Stimulated activated naive CD4-positive, alpha-beta T cell (primary cell): ENCODE measurements around the gene IL36G.

Experiments
- DNase-seq, 6 experiments: peaks; one replicate each; lab custom pipeline; 2025; lab: John Stamatoyannopoulos, UW

IL36G gene

DNA sequence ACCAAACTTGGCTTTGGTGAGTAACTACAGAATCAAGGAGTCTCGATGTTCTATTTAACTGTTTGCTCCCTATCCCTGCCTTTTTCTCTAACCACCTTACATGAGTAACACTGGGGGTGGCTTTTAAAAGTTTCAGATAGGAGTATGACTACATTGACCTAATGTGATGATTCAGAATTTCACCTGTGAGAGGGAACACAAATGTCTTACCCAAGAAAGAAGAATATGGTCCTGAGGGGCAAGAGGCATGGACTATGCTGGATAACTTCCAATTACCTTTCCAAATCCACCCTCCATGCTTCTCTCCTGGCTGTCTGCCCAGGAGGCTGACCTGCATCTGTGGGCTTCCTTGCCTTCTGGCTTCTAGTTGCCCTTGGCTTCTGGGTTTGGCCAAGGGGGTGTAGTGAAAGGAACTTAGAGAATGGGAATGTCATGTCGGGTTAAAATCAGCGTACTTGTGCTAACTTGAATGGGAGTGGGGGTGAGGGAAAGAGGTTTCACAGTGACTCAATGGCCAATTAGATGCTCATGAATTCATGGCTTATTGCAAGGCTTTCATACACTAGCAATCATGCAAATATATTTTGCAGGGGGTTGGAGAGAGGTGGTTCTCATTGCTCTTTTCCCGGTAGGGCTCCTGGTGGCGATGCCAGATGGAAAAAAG, 5.3 kb upstream of the IL36G start:
- DNase-seq: no peak

DNA sequence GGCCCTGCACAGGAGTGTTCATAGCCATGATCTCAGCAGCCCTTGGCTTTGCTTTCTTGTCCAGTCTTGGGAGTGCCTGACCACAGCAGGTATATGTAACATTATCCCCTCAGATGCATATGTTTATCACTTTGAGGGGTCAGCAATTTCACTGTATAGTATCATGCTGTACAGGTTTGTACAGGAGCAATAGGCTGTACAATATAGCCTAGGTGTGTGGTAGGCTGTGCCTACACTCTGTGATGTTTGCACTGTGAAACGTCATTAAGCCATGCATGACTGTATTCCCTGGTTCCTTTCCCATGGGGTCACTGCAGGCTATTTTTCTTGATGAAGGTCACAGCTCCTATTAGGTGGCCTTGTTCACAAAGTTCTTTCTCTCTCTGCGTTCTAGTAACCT, 4.7 kb upstream of the IL36G start:
- no peak for DNase-seq

DNA sequence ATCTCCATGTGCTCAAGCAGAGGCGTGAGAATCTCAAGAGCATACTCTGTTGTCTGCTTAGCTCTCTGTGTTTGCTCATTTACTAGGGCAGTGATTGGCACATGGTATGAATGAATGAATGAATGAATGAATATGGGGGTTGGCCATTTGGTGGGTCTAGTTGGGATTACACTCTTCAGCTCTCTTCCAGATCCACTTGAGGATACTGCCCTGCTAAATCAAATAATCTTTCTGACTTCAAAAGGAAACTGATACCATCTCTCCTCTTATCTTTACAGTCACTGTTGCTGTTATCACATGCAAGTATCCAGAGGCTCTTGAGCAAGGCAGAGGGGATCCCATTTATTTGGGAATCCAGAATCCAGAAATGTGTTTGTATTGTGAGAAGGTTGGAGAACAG, 1.9 kb downstream of the IL36G start:
- no peak for DNase-seq

DNA sequence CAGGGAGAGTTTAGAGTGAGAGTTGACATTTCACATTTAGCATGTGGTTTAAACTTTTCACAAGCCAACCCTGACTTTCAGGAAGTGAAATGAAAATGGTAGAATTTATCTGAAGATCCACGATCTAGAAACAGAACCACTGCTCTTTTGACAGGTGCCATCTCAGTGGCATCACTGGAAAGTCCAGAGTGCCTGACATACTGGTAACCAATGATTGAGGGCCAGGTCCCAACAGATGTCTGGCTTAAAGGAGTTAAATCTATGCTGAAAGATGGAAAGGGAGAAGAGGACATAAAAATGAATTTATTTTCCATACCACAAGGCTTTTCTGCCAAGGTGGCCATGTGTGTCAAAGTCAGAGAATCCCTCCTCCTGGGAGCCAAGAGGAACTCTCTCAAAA, 2.7 kb downstream of the IL36G start:
- DNase-seq: peak in 1 of 6 experiments; percentile 14

DNA sequence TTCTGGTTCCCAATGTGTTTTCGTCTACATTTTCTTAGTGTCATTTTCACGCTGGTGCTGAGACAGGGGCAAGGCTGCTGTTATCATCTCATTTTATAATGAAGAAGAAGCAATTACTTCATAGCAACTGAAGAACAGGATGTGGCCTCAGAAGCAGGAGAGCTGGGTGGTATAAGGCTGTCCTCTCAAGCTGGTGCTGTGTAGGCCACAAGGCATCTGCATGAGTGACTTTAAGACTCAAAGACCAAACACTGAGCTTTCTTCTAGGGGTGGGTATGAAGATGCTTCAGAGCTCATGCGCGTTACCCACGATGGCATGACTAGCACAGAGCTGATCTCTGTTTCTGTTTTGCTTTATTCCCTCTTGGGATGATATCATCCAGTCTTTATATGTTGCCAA, 7.3 kb downstream of the IL36G start:
- peak in 5 of 6 experiments; percentile 6 to 68 (median 53) for DNase-seq

DNA sequence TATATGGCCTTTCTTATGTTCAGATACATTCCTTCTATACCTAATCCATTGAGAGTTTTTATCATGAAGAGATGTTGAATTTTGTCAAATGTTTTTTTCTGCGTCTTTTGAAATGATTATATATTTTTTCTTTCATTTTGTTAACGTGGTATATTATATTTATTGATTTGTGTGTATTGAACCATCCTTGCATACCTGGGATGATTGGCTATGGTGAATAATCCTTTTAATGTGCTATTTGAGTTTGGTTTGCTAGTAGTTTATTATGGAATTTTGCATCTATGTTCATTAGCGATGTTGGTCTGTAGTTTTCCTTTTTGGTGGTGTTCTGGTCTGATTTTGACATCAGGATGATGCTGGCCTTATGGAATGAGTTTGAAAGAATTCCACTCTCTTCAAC, 11.8 kb downstream of the IL36G start:
- no peak for DNase-seq

DNA sequence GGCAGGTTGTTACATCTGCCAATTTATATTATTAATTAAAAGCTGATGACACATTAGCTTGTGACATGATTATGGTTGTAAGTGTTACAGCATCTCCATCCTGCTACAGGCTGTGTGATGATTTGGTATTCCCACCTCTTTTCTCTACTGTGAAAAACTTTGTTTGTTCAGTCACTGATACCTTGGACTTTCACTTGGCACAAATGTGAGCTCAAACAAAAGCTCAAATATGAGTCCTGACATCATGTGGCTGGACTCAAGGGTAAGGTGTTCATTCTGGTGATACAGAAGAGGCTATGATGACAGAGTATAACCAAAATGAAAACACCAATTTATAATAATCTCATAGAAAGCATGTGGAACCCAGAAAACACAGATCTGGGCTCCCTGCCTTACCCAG, 16.0 kb downstream of the IL36G start:
- no peak for DNase-seq

DNA sequence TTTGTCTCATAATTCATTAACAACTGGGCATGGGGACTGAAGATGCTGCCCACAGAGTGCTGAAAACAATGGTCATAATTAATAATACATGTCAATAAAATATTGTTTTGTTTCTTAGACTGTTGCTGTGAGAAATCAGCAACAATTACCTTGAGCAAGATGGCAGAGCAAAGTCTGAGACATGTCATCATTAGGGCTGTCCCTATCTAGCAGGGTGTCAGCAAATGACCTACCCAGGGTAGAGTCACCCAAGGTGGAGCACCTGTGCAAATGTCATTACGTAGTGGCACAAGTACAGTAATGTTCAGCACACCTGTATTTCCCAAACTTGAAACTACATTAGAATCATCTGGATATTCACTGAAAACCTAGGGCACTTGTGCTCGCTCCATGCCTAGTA, 16.8 kb downstream of the IL36G start:
- no peak for DNase-seq

DNA sequence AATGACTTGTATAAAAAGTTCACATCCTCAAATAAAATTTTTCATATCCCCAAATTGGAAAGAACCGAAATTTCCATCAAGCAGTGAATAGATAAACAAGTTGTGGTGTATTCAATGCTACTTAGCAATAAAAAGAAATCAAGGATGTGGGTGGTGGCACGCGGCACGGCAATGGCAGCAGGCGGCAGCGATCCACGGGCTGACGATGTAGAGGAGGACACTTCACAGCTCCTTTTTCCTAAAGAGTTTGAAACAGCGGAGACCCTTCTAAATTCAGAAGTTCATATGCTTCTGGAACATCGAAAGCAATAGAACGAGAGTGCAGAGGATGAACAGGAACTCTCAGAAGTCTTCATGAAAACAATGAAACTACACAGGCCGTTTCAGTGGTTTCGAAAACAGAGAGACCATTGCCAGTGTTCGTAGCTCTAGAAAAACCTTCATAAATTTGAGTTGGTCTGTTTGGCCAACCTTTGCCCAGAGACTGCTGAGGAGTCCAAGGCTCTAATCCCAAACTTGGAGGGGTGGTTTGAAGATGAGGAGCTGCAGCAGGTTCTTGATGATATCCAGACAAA, 17.6 kb downstream of the IL36G start:
- DNase-seq: peak in 5 of 6 experiments; percentile 2 to 40 (median 17)

DNA sequence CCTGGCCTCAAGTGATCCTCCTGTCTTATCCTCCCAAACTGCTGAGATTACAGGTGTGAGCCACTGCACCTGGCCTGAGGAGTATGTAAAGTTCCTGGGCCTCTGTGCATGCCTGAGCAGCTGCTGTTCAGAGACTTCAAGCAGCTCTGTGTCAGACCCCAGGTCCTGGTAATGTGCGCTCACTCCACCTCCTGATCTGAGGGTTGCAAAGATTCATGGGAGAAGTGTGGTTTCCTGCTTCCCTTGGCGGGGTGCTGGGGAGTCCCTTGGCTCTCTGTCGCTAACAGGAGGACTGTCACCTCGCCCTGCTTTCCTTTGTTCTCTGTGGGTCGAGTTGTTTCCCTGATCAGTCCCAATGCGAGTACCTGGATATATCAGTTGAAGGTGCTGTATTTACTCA, 18.8 kb downstream of the IL36G start:
- peak; percentile 56 to 89 (median 82) for DNase-seq

DNA sequence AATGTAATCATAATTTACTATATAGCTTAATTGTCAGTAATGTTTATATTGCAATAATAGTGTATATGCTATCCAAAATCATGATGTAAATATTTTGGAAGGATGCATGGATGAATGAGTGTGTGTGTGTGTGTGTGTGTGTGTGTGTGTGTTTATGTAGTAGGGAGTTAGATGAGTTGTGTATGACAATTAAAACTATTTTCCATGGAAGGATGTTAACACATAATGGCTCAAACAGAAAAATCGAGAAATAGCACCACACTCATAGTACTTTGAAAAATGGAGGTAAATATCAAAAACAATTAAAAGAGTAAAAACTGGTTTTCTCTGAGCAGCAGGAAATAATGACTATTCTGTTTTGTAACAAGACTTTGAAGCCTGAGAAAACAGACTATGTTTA, 19.3 kb downstream of the IL36G start:
- DNase-seq: peak in 2 of 6 experiments; percentile 31 to 52

DNA sequence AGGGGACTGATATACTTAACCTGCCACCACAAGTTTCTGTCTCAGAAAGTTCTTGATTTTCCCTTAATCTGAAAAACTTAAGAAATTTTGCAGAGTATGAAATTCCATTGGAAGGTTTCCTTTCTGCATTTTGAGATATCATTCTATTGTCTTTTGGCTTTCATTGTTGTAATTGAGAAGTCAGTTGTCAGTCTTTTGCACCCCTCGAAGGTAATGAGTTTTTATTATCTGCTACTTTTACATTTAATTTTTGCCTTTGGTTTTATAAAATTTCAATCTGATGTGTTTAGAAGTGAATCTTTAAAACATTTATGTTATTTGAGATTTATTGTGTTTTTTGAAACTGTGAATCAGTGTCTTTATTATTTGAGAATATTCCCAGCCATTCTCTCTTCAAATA, 22.6 kb downstream of the IL36G start:
- no peak for DNase-seq

DNA sequence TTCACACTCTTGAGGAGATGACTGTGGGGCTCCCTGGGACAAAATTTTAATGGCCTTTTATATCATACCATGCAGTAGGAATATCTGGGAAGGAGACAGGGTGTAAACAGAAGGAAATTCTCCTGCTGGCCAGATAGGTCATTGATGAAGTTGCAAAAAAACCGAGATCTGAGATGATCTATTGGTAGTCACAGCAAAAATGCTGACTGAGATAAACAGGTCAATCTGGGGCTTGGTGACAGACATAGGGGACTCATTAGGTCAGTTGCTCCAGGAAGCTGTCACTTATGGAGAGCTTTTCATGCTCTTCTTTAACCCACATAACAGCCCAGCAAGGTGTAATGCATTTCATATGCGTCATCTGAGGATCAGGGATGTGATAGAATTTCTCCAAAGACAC, 24.9 kb downstream of the IL36G start:
- DNase-seq: no peak

DNA sequence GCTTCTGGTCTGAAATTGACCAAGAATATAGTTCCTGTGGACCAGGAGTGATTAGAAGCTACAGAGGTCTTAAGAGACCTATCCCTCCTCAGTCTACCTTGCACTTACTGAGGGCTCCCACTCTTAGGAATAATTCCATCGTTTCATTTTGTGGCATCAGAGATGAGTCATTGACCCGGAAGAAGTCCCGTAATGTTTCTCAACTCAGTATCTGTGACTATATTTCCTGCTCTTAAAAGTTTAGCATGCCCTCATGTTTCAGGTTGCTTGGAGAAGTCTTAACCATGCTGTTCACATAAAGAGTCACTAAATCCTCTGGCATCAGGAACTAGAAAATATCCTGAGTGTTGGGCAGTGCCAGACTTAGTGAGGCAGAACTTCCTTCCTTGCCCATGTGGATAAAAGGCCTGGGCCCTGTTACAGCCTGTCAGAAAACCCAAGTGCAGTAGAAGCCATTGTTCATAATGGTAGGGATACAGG, 27.3 kb downstream of the IL36G start, which contains the start of gene IL36A:
IL36A (plus strand) TSS at position 430 of the 480 bp plus-strand sequence. CDS start 413 bp downstream, outside the sequence.
- DNase-seq: no peak

DNA sequence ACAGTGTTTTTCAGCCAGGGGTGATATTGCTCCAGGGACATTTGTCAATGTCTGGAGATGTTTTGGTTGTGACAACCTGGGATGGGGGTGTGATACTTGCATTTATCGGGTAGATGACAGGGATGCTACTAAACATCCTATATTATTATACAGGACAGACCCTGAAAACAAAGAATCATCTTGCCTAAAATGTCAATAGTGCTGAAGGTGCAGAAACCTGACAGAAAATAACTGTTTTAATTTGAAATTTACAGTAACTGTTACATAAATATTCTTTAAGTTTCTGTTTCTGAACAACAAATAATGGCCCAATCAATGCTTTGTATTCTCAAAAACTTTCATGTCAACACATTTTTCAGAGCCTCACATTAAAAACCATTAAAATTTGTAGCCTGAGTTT, 29.4 kb downstream of the IL36G start:
- DNase-seq: no peak

DNA sequence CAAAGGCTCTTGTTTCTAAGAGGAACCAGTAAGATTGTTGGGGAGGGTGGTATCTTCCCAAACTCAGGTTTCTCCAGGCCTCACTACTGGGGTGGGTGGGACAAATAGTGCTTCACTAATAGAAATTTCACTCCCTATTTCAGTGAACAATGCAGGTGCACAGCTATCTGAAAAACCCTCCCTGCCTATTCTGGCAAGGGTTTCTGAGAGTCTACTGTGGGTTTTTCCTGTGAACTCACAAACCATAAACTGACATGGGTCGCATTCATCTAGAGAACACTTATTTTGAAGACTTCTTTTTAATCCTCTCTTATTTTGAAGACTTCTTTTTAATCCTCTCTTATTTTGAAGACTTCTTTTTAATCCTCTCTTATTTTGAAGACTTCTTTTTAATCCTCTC, 31.8 kb downstream of the IL36G start:
- no peak for DNase-seq

DNA sequence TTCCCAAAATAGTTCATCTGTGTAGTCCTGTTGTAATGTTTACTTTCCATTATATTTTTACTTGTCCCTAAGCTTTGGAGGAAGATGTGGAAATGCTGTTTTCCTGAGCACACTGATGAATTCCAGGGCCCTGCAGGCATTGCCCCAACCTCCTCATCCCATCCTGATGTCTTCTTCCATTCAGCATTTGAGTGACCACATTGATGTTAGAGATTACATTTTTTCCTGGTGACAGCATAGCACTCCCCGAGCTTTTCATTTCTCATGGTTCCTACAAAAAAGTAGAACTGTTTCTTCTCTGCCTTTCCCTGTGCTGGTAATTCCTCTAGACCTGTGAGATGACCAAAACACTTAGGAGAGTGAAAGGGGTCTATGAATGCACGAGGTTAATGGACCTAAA, 32.3 kb downstream of the IL36G start:
- DNase-seq: no peak

DNA sequence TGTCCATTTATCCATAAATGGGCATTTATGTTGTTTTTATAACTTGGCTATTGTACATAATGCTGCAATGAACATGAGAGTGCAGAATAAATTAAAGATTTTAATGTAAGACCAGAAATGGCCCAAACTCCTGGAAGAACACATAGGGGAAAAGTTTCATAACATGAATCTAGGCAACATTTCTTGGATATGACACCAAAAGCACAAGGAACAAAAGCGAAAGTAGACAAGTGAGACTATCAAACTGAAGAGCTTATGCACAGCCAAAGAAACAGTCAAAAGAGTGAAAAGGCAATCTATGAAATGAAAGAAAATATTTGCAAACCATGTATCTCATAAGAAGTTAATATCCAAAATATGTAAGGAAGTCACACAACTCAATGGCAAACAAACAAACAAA, 33.3 kb downstream of the IL36G start:
- no peak for DNase-seq

DNA sequence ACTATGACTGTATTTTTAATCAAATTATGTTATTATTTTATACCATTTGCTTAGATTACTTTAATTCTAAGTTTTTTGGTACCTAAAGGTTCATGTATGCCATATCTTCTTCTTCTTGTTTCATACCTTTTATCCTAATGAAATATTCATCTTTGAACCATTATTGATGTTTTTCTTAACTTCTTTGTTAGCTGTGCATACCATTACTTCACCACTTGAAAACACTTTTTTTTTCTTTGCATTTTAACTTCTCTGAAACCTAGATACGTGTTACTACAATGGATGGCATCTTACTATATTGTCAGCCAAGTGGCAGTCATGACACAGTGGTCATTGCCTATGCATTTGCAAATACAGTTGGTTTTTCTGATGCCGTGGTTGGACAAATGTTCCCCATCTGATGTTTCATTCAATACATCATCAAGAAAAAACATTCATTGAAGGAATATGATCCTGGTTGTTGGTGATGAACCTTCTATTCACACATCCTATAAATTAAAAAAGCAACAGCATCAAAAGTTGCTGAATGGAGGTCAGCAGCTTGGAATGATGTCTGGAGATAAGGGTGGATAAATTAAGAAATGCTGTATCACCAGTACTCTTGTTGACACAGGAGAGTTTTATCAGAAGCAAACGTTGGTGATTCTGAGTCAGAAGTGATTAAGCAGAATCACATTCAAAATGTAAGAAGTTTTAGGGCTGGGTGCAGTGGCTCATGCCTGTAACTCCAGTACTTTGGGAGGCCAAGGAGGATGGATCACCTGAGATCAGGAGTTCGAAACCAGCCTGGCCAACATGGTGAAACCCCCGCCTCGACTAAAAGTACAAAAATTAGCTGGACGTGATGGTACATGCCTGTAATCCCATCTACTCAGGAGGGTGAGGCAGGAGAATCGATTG, 34.9 kb downstream of the IL36G start:
- DNase-seq: no peak

DNA sequence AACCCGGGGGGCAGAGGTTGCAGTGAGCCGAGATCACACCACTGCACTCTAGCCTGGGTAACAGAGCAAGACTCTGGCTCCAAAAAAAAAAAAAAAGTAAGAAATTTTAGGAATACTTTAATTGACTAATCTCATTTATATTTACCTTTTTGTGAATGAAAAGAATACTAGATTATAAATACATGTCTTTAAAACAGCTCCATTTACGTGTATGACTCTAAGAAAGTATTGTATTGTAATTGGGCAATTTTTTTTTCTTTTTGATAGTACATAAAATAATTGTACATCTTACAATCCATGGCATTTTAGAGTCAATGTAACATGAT, 35.5 kb downstream of the IL36G start:
- DNase-seq: no peak

DNA sequence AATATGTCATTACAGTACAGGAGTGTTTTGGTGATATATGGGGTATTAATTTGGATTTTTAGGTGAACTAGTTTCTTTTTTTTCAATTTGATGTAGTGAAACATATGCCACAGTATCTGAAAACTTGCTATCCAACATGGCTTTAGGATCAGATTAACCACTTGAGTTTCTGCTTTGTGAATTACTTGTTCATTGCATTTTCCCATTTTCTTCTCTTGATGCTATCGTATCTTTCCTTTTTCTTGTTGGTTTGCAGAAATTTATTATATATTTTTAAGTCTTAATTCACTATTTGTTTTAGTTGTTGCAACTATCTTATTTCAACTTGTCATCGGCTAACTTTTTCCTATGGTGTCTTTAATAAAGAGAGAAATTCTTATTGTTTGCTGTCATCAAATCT, 36.3 kb downstream of the IL36G start:
- DNase-seq: no peak

DNA sequence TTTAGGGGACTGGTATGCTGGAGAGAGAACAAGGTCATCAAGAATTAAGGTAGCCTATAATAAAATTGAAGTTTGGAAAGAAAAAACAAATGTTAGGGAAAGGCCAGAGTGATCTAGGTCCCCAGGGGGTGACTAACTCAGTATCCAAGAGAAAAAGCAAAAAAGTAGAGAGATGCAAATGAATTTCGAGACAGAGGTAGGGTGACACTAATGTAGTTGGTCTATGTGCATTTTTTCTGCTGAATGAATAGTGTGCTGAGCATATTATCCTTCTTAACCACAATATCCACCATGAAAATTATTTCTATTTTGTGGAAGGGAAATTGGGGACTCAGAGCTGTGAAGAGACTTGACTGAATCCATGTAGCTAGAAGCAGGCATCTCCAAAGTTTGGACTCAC, 37.2 kb downstream of the IL36G start:
- DNase-seq: no peak

DNA sequence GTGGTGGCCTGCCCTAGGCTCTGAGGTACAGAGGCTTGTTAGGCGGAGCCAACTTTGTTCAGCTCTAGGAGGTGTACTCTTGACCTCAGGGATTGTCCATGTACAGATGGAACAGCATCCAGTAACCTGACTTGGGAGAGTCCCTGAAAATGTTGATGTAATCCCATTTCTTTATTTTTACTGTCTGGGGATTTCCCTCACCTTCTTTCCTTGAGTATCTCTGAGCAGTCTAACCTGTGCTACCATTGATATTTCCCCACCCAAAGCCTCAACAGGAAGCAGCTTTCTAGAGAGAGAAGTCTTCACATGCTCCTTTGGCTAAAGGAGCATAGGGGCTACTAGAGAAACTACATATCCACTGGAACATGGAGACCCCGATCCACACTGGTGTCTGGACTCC, 37.8 kb downstream of the IL36G start:
- peak in 1 of 6 experiments; percentile 4 for DNase-seq
